HG02623 (cell line): Measurements from ENCODE around the gene ACTL8.

Experiments
- ATAC-seq: cut with Tn5 transposase; IDR thresholded peaks from one replicate; pipeline ENCODE4 v1.9.1; 2021; ENCODE audit warnings: moderate library complexity; ENCODE audit not compliant: unreplicated experiment

ACTL8 gene

GRCh38 chr1:17839641-17840196 is 84.6 kb downstream of the ACTL8 start:
- ATAC-seq = no peak

GRCh38 chr1:17841944-17842343 is 86.8 kb downstream of the ACTL8 start:
- ATAC-seq = no peak

- ATAC-seq = no peak
Measured at GRCh38 chr1:17842686-17843085, 87.6 kb downstream of the ACTL8 start.

GRCh38 chr1:17844185-17844826 is 89.2 kb downstream of the ACTL8 start:
- no peak for ATAC-seq

- ATAC-seq = no peak
Measured at GRCh38 chr1:17845583-17845982, 90.5 kb downstream of the ACTL8 start.

GRCh38 chr1:17846341-17846740 is 91.2 kb downstream of the ACTL8 start:
- ATAC-seq = no peak

GRCh38 chr1:17847111-17847510 is 92.0 kb downstream of the ACTL8 start:
- ATAC-seq = no peak

GRCh38 chr1:17849216-17849615 is 94.1 kb downstream of the ACTL8 start:
- no peak for ATAC-seq

GRCh38 chr1:17851056-17851455 is 95.9 kb downstream of the ACTL8 start:
- ATAC-seq = no peak

GRCh38 chr1:17852383-17852782 is 97.2 kb downstream of the ACTL8 start:
- no peak for ATAC-seq

- ATAC-seq = no peak
Measured at GRCh38 chr1:17853241-17853935, 98.3 kb downstream of the ACTL8 start.

GRCh38 chr1:17856496-17857108 is 101.5 kb downstream of the ACTL8 start:
- ATAC-seq = no peak

GRCh38 chr1:17857109-17857499 is 102.0 kb downstream of the ACTL8 start:
- no peak for ATAC-seq

GRCh38 chr1:17857996-17858395 is 102.9 kb downstream of the ACTL8 start:
- ATAC-seq = no peak

- no peak for ATAC-seq
Measured at GRCh38 chr1:17860812-17861211, 105.7 kb downstream of the ACTL8 start.

- no peak for ATAC-seq
Measured at GRCh38 chr1:17861685-17862084, 106.6 kb downstream of the ACTL8 start.

- ATAC-seq = no peak
Measured at GRCh38 chr1:17862121-17862520, 107.0 kb downstream of the ACTL8 start.

GRCh38 chr1:17865912-17866739 is 111.0 kb downstream of the ACTL8 start:
- no peak for ATAC-seq

- no peak for ATAC-seq
Measured at GRCh38 chr1:17866740-17867029, 111.6 kb downstream of the ACTL8 start.

- ATAC-seq = no peak
Measured at GRCh38 chr1:17867470-17867869, 112.3 kb downstream of the ACTL8 start.

- no peak for ATAC-seq
Measured at GRCh38 chr1:17869815-17870214, 114.7 kb downstream of the ACTL8 start.
